Tibial artery (tissue), 4 donors: ENCODE results near the gene UCP3.

ENCODE experiments used
- DNase-seq, 2 donors: peaks; one replicate each; pipeline ENCODE4 v3.0.0-alpha.2; 2019
- H3K27ac ChIP-seq, 2 donors: fragments of 200-600 bp; sonication (generic) in 1 of 2; 1 replicate in 1 of 2; 2 replicates in 1 of 2; pipeline ENCODE4 v1.5.1; 2018 to 2019; ENCODE audit warnings: mild to moderate bottlenecking in 1 of 2
- H3K27me3 ChIP-seq, 2 donors: fragments of 200-600 bp; sonication (generic) in 1 of 2; one replicate each; pipeline versions ENCODE4 v1.5.1 to v1.6.0; 2016 to 2019
- H3K36me3 ChIP-seq, 3 donors: fragments of 200-600 bp; sonication (generic) in 2 of 3; one replicate each; pipeline ENCODE4 v1.5.1; 2016 to 2019; ENCODE audit warnings: mild to moderate bottlenecking in 2 of 3
- H3K4me1 ChIP-seq, 4 donors: fragments of 200-600 bp; sonication (generic) in 2 of 4; 1 replicate in 3 of 4; 2 replicates in 1 of 4; pipeline ENCODE4 v1.5.1; 2016 to 2019
- H3K4me3 ChIP-seq, 2 donors: fragments of 200-600 bp; sonication (generic) in 1 of 2; 1 replicate in 1 of 2; 2 replicates in 1 of 2; pipeline ENCODE4 v1.5.1; 2018 to 2019; ENCODE audit warnings: mild to moderate bottlenecking in 2 of 2
- H3K9me3 ChIP-seq, 3 donors: fragments of 200-600 bp; sonication (generic) in 1 of 3; one replicate each; pipeline ENCODE4 v1.5.1; 2016 to 2019
- CTCF ChIP-seq, 2 experiments: fragments of 200-600 bp in 1 of 2; fragments of 450-650 bp in 1 of 2; IDR thresholded peaks; one replicate each; pipeline ENCODE4 v1.5.1; 2017 to 2019; ENCODE audit warnings: antibody characterized with exemption in 2 of 2, mild to moderate bottlenecking in 1 of 2, moderate library complexity in 1 of 2
- intact Hi-C: fragments of 100-400 bp; cut with DNase I; formaldehyde crosslinking; loops from one replicate; pipeline ENCODE4 v1.15.0; 2023; ENCODE audit warnings: low total_unique reads

The UCP3 gene

GRCh38 chr11:73965076-73965763, 43.7 kb downstream of the UCP3 start:
- peaks cover 0 to 10% (median 6%) of the 10 kb centered on the region in 4 donors for H3K4me1 ChIP-seq
- intact Hi-C loops = loop anchor here (10.0 kb wide), 2 partner anchors 60 to 210 kb away; partner anchors contain the start of genes C2CD3 and PPME1
- H3K9me3 ChIP-seq = no peaks in the 10 kb centered on the region
- DNase-seq = peak in 1 of 2 donors; percentile 43
- no peaks in the 10 kb centered on the region for H3K36me3 ChIP-seq
- no peak for TF ChIP-seq CTCF (IDR thresholded peaks at IDR 0.05)
- no peaks in the 10 kb centered on the region for H3K27me3 ChIP-seq
- no peak overlapping the region for H3K4me3 ChIP-seq
- no peak overlapping the region for H3K27ac ChIP-seq

- intact Hi-C loops = loop anchor here (10.0 kb wide), 2 partner anchors 61 to 211 kb away; partner anchors contain the start of genes C2CD3 and PPME1
These were observed 45.0 kb downstream of the UCP3 start for GRCh38 chr11:73963861-73964260.

GRCh38 chr11:73962101-73962705, 46.7 kb downstream of the UCP3 start:
- no peaks in the 10 kb centered on the region for H3K36me3 ChIP-seq
- no peak for DNase-seq
- intact Hi-C loops = loop anchor here (10.0 kb wide), 2 partner anchors 63 to 213 kb away; partner anchors contain the start of genes C2CD3 and PPME1
- H3K4me3 ChIP-seq = no peak overlapping the region
- H3K4me1 ChIP-seq = peaks cover 0 to 10% (median 6%) of the 10 kb centered on the region in 4 donors
- peaks cover 0 to 5% of the 10 kb centered on the region in 2 donors for H3K27me3 ChIP-seq
- no peaks in the 10 kb centered on the region for H3K9me3 ChIP-seq
- H3K27ac ChIP-seq = no peak overlapping the region
- TF ChIP-seq CTCF (IDR thresholded peaks at IDR 0.05) = no peak

More at GRCh38 chr11:73963861-73964260, 45.0 kb downstream of the UCP3 start:
- Histone ChIP-seq H3K27ac (no peak overlapping the region), H3K4me1 (peaks cover 0 to 10% (median 6%) of the 10 kb centered on the region in 4 donors), H3K9me3 (no peaks in the 10 kb centered on the region), H3K4me3 (no peak overlapping the region), H3K36me3 (no peaks in the 10 kb centered on the region), H3K27me3 (no peaks in the 10 kb centered on the region)
- no peak for TF ChIP-seq CTCF (IDR thresholded peaks at IDR 0.05)
- peak in 1 of 2 donors; percentile 17 for DNase-seq

GRCh38 chr11:73961321-73961720, 47.6 kb downstream of the UCP3 start:
- no peak overlapping the region for H3K4me3 ChIP-seq
- no peak overlapping the region for H3K27ac ChIP-seq
- peaks cover 0 to 9% of the 10 kb centered on the region in 2 donors for H3K27me3 ChIP-seq
- intact Hi-C loops = loop anchor here (10.0 kb wide), 2 partner anchors 63 to 213 kb away; partner anchors contain the start of genes C2CD3 and PPME1
- no peaks in the 10 kb centered on the region for H3K9me3 ChIP-seq
- no peak for DNase-seq
- TF ChIP-seq CTCF (IDR thresholded peaks at IDR 0.05) = no peak
- H3K4me1 ChIP-seq = peaks cover 0 to 10% (median 6%) of the 10 kb centered on the region in 4 donors
- H3K36me3 ChIP-seq = no peaks in the 10 kb centered on the region

- DNase-seq = peak in 1 of 2 donors; percentile 33
- TF ChIP-seq CTCF (IDR thresholded peaks at IDR 0.05) = no peak
- Histone ChIP-seq H3K9me3 (no peaks in the 10 kb centered on the region), H3K4me3 (no peak overlapping the region), H3K36me3 (no peaks in the 10 kb centered on the region), H3K4me1 (no peaks in the 10 kb centered on the region), H3K27me3 (peaks cover 0 to 9% of the 10 kb centered on the region in 2 donors), H3K27ac (no peak overlapping the region)
- intact Hi-C loops = no loop called here
These were observed 50.3 kb downstream of the UCP3 start for GRCh38 chr11:73958521-73959141.
